Measurements from ENCODE around the gene CHST13. TPM values are rescaled to one million over a fixed set of nuclear protein-coding genes. Genes with fewer than 3 reads are reported as not detected.

Gene CHST13
- total and polyA plus RNA-seq, 5 experiments from 2014 or later: 0.14 TPM; not detected in 4

Other genes starting within 250 kb of the CHST13 start
- gene KLF15, start 166.7 kb upstream of the CHST13 start, total RNA-seq: 1 to 10 TPM; 1.2 to 1.6 TPM
- not detected for gene KLF15, start 166.7 kb upstream of the CHST13 start, polyA plus RNA-seq
- not detected for gene CFAP100, start 129.2 kb upstream of the CHST13 start, total RNA-seq
- not detected for gene CFAP100, start 129.2 kb upstream of the CHST13 start, polyA plus RNA-seq
- 10 to 100 TPM; 54.9 to 61.0 TPM for gene ZXDC, start 48.3 kb upstream of the CHST13 start, total RNA-seq
- 10 to 100 TPM; 11.4 to 27.0 (median 18.3) TPM for gene ZXDC, start 48.3 kb upstream of the CHST13 start, polyA plus RNA-seq
- under 1 TPM; 0.10 to 0.11 TPM for gene UROC1, start 6.4 kb upstream of the CHST13 start, total RNA-seq
- under 1 TPM; 0.07 to 0.67 (median 0.21) TPM for gene UROC1, start 6.4 kb upstream of the CHST13 start, polyA plus RNA-seq
- gene C3orf22, start 34.8 kb downstream of the CHST13 start, total RNA-seq: not detected
- not detected for gene C3orf22, start 34.8 kb downstream of the CHST13 start, polyA plus RNA-seq
- 1 to 10 TPM; 6.2 to 6.4 TPM for gene TXNRD3, start 131.0 kb downstream of the CHST13 start, total RNA-seq
- 1 to 10 TPM; 3.2 to 6.7 (median 5.0) TPM for gene TXNRD3, start 131.0 kb downstream of the CHST13 start, polyA plus RNA-seq
- 10 to 100 TPM in 1 of 2 experiments, 1 to 10 TPM in 1; 7.8 to 11.1 TPM for gene CHCHD6, start 180.1 kb downstream of the CHST13 start, total RNA-seq
- 10 to 100 TPM; 11.3 to 16.9 (median 14.9) TPM for gene CHCHD6, start 180.1 kb downstream of the CHST13 start, polyA plus RNA-seq

All from naive thymus-derived CD8-positive, alpha-beta T cell (primary cell).